Midbrain (tissue), 1 donor: ENCODE data around the gene RBMS2.

Source experiments
- DNase-seq: peaks from one replicate; lab custom pipeline; 2025; lab: John Stamatoyannopoulos, UW

Gene RBMS2

GRCh38 chr12:56581418-56582145, 60.0 kb downstream of the RBMS2 start:
- no peak for DNase-seq

DNA sequence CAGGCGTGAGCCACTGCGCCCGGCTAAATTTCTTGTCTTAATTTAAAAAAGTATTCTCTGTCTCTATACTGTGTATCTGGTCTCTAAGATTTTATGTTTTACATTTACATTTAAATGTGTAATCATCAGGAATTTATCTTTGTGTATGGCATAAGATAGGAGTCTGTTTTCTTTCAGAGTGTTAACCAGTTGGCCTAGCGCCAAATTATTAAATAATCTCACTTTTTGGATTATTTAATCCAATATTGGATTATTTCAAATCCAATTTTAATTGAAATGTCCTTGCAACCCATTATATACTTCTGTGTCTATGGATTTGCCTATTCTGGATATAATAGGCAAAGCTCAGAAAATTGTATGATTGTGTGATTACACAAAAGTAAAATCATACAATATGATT, 63.5 kb downstream of the RBMS2 start:
- no peak for DNase-seq

DNA sequence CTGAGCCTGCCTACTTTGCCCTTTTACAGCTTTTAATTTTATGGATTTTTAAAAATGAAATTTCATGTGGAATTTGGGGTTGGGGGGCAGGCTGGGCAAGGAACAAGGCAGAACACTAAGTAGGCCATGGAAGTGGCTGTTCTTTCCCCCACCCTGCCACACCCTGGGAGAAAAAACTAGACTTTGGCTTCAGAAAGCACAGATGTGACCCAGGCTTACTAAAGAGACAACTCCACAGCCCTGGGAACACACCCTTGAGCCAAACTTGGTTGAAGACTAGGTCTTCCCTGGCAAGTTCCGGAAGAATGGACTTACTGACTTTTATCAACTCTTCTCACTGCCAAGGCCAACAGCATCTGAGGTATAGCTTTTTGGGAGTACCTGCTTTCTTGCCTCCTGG, 68.2 kb downstream of the RBMS2 start:
- no peak for DNase-seq

- no peak for DNase-seq
Measured at GRCh38 chr12:56590237-56590830, 68.7 kb downstream of the RBMS2 start.

DNA sequence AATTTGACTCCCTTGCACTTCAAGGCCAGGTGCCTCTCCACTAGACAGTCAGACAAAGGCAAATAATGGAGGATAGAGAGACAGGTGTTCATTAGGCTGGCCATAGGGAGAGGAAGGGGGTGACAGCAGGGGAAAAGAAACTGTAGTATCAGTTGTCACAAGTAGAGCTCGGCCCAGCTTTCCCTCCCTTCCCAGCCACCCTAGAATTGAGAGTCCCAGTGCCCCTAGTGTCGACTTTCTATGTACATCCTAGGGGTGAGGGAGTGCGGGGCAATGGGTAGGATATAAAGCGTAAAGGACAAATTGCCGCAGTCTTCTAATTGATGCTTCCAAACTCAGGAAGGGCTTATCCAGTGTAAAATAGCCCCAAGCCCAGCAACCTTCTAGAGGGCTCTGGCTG, 69.5 kb downstream of the RBMS2 start:
- DNase-seq: no peak

- DNase-seq: no peak
Measured at GRCh38 chr12:56591961-56592360, 70.3 kb downstream of the RBMS2 start.

- peak; percentile 36 for DNase-seq
Measured at GRCh38 chr12:56593909-56594621, 72.4 kb downstream of the RBMS2 start.

GRCh38 chr12:56596815-56597214, 75.2 kb downstream of the RBMS2 start:
- no peak for DNase-seq

GRCh38 chr12:56599041-56599440, 77.4 kb downstream of the RBMS2 start:
- no peak for DNase-seq

GRCh38 chr12:56599797-56600196, 78.2 kb downstream of the RBMS2 start:
- no peak for DNase-seq

GRCh38 chr12:56600753-56601152, 79.1 kb downstream of the RBMS2 start:
- DNase-seq: no peak

GRCh38 chr12:56601503-56601902, 79.9 kb downstream of the RBMS2 start:
- DNase-seq: no peak

GRCh38 chr12:56602239-56602638, 80.6 kb downstream of the RBMS2 start:
- DNase-seq: no peak

DNA sequence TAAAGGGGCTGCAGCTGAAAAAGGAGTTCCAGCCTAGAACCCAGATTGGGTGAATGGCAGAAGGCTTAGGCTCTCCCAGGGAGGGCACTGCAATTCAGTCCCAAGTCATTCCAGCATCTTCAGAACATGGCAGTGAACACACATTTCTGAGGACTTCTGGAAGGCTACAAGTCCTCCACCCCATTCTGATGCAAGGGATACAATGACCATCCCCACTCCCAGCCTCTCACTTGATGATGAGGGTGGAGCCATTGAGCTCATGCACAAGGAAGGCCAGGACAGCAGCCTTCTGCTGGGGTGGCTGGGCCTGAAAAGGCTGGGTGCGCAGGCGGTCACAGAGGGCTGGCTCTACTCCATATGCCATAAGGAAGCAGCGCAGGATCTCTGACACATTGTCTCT, 82.7 kb downstream of the RBMS2 start:
- DNase-seq: no peak

- DNase-seq: no peak
Measured at GRCh38 chr12:56614627-56615026, 93.0 kb downstream of the RBMS2 start.

DNA sequence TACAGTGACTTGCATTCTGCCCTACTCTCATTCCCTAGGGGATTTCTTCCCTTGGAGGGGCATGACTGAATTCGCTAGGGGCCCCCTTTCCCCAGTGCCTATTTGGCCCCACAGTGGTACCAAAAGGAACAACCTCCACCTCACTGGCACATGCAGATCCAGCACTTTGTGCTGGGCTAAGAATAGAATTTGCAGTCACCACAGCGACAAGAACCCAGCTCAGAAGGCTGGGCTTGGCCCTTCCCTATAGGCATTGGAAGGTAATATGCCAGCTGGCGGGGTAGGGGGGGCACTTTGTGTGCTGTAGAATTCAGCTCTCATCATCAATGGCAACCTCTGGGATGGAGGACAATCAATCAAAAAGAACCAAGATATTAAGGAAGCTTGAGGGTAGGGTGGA, 94.6 kb downstream of the RBMS2 start:
- DNase-seq: no peak

- no peak for DNase-seq
Measured at GRCh38 chr12:56616925-56617324, 95.3 kb downstream of the RBMS2 start.

DNA sequence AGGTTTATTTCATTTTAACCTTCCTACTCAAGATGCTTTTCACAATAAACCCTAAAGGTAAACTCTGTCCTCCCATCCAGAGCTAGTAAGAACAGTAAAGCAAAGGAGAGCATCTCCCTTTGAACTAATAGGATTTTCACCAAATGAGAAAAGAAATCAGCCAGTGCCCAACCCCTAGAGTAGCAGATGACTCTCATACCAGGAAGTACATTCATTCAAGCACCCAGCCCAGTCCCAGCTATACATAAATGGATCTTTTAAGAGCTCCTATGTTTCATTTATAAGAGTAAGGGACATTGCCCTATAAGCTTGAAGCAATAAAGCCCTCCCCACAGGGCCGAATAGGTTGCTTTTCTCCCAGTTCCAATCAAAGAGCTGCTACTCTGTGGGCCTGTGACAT, 100.9 kb downstream of the RBMS2 start:
- no peak for DNase-seq

GRCh38 chr12:56626701-56627100, 105.1 kb downstream of the RBMS2 start:
- DNase-seq: no peak

- DNase-seq: peak; percentile 58
Measured at GRCh38 chr12:56628671-56629458, 107.2 kb downstream of the RBMS2 start.

DNA sequence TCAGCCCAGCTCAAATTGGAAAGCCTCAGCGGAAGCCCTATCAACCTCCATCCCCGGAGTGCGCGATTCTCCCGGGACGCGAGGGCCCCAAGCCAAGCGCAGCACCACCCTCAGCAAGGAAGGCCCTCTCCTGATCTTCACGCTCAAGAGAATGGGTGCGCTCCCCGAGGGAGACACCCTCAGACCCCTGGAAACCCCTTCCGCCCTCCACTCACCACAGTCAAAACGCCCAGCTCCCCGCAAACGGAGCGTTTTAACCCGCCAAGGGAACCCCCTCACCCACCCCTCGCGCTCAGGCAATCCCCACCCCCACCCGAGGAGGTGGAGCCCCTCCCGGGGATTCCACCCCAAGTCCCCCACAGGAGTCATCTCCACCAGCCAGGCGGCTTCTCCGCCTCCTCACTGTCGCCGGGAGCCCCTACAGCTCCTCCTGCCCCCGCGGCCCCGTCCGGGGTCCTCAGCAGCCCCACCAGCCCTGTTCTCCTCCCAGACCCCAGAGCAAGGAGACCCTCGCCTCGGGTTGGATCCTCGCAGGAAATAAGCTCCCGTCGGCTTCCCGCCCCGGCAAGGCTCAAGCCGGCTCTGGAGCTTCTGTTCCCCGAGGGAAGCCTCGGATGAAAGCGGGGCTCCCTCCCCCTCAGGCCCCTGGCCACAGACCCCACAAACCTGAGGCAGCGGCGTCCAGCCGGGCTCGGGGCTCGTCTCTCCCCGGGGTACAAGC, 108.0 kb downstream of the RBMS2 start:
- peak; percentile 43 for DNase-seq

GRCh38 chr12:56630180-56630632, 108.6 kb downstream of the RBMS2 start, which contains the start of gene BAZ2A:
BAZ2A (minus strand) TSS chr12:56630326; CDS start chr12:56617530, 12,796 bp downstream.
- peak; percentile 93 for DNase-seq
